CD8-positive, alpha-beta memory T cell (primary cell): Measurements from ENCODE around the gene SORCS2. TPM values are rescaled to one million over a fixed set of nuclear protein-coding genes. Genes with fewer than 3 reads are reported as not detected.

Source experiments
- CTCF ChIA-PET: fragments of 350-600 bp; sonication (Branson Sonifier 250); formaldehyde crosslinking; loops from one replicate; lab custom pipeline; 2021; ENCODE audit warnings: antibody characterized with exemption; lab: Charles Lee
- POLR2A ChIA-PET: fragments of 350-600 bp; sonication (Branson Sonifier 250); formaldehyde crosslinking; loops from one replicate; lab custom pipeline; 2021; ENCODE audit warnings: antibody characterized with exemption; lab: Charles Lee
- DNase-seq, 5 donors: peaks; one replicate each; pipeline versions ENCODE4 v3.0.0 to v3.0.0-alpha.2; 2020 to 2022; ENCODE audit warnings: mixed read lengths in 1 of 5
- H3K27ac ChIP-seq: one replicate; pipeline ENCODE4 v1.7.0; 2013; ENCODE audit warnings: low read depth, mild to moderate bottlenecking, low read length, moderate library complexity
- H3K27me3 ChIP-seq: 2 replicates; pipeline ENCODE4 v1.7.0; 2013; ENCODE audit warnings: low read length, mild to moderate bottlenecking; ENCODE audit not compliant: insufficient read depth, poor library complexity, severe bottlenecking
- H3K36me3 ChIP-seq: 2 replicates; pipeline ENCODE4 v1.7.0; 2013; ENCODE audit warnings: mild to moderate bottlenecking, low read length, moderate library complexity; ENCODE audit not compliant: insufficient read depth
- H3K4me1 ChIP-seq: 2 replicates; pipeline ENCODE4 v1.7.0; 2013; ENCODE audit warnings: mild to moderate bottlenecking, low read length, moderate library complexity; ENCODE audit not compliant: insufficient read depth
- H3K4me3 ChIP-seq: 2 replicates; pipeline ENCODE4 v1.7.0; 2013; ENCODE audit warnings: mild to moderate bottlenecking, low read length
- H3K9me3 ChIP-seq: 2 replicates; pipeline ENCODE4 v1.7.0; 2013; ENCODE audit warnings: mild to moderate bottlenecking, low read length
- H3K27ac Mint-ChIP-seq, 8 donors: one replicate each; pipeline ENCODE4 v1.8.0; 2020 to 2021; ENCODE audit warnings: mixed read lengths in 8 of 8, mild to moderate bottlenecking in 6 of 8, inconsistent platforms in 3 of 8, moderate library complexity in 3 of 8
- H3K27me3 Mint-ChIP-seq, 2 donors: one replicate each; pipeline ENCODE4 v1.8.0; 2020 to 2021; ENCODE audit warnings: mixed read lengths in 2 of 2, mild to moderate bottlenecking in 1 of 2, moderate library complexity in 1 of 2
- H3K36me3 Mint-ChIP-seq, 3 donors: one replicate each; pipeline ENCODE4 v1.8.0; 2020 to 2021; ENCODE audit warnings: mixed read lengths in 3 of 3, inconsistent platforms in 1 of 3, mild to moderate bottlenecking in 1 of 3
- H3K4me1 Mint-ChIP-seq, 3 donors: one replicate each; pipeline ENCODE4 v1.8.0; 2020 to 2021; ENCODE audit warnings: mixed read lengths in 3 of 3, inconsistent platforms in 1 of 3, mild to moderate bottlenecking in 1 of 3
- H3K4me3 Mint-ChIP-seq, 7 donors: one replicate each; pipeline ENCODE4 v1.8.0; 2020 to 2021; ENCODE audit warnings: mixed read lengths in 7 of 7, mild to moderate bottlenecking in 6 of 7, moderate library complexity in 4 of 7, inconsistent platforms in 2 of 7
- H3K9me3 Mint-ChIP-seq, 5 donors: one replicate each; pipeline ENCODE4 v1.8.0; 2020 to 2022; ENCODE audit warnings: mixed read lengths in 5 of 5, mild to moderate bottlenecking in 3 of 5, moderate library complexity in 2 of 5, inconsistent platforms in 1 of 5
- polyA plus RNA-seq: library from polyadenylated mRNA; unstranded; fragments of 300-500 nt; fragmentation: Illumina TruSeq; gene quantifications from one replicate; pipeline ENCODE4 v1.2.3, GENCODE V29; 2021
- total RNA-seq, 2 experiments: library from RNA; stranded (reverse); gene quantifications; one replicate each; pipeline ENCODE4 v1.2.3, GENCODE V29; 2021

The SORCS2 gene
- total and polyA plus RNA-seq, 3 experiments from 2014 or later = not detected

DNA sequence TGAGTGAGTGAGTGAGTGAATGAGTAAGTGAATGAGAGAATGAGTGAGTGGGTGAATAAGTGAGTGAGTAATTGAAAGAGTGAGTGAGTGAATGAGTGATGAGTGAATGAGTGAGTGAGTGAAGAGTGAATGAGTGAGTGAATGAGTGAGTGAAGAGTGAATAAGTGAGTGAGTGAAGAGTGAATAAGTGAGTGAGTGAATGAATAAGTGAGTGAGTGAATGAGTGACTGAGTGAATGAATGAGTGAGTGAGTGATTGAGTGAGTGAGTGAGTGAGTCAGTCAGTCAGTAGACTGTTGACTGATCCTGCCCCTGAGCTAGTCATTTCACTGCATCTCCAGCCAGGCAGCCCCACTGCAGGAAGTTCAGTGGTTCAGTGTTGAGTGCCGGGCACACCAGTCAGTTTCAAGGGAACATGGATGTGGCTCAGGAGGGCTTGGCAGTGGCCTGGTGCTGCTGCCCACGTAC lies 470.8 kb downstream of the SORCS2 start:
- H3K4me1 Mint-ChIP-seq = peaks cover 0 to 3% (median 0%) of the 10 kb centered on the region in 3 donors
- peak overlapping the region in 1 of 7 donors; percentile 13 for H3K4me3 Mint-ChIP-seq
- H3K4me1 ChIP-seq = no peaks in the 10 kb centered on the region
- H3K36me3 Mint-ChIP-seq = peaks cover 0 to 2% (median 0%) of the 10 kb centered on the region in 3 donors
- H3K9me3 Mint-ChIP-seq = no peaks in the 10 kb centered on the region
- H3K27me3 ChIP-seq = no peaks in the 10 kb centered on the region
- no peak for DNase-seq
- H3K36me3 ChIP-seq = no peaks in the 10 kb centered on the region
- no peak overlapping the region for H3K27ac ChIP-seq
- no peak overlapping the region for H3K27ac Mint-ChIP-seq
- H3K27me3 Mint-ChIP-seq = peaks cover 0 to 4% of the 10 kb centered on the region in 2 donors
- ChIA-PET CTCF (no interaction called here), POLR2A (no interaction called here)
- H3K4me3 ChIP-seq = no peak overlapping the region
- no peaks in the 10 kb centered on the region for H3K9me3 ChIP-seq

DNA sequence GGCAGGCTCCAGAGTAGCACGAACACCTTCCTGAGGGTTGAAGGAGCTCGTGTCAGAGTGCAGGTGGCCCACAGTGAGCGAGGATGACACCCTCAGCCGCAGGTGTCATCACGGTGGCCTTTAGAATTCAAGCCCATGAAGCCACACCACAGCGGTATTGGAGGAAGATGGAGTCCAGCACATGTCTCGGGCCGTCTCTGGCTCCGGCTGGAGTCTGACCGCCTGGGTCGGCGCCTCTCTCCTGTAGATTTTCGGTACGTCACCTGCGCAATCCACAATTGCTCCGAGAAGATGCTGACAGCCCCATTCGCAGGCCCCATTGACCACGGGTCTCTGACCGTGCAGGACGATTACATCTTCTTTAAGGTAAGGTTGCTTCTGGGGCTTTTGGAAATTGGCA lies 471.8 kb downstream of the SORCS2 start:
- Histone ChIP-seq H3K4me3 (no peak overlapping the region), H3K4me1 (no peaks in the 10 kb centered on the region), H3K9me3 (no peaks in the 10 kb centered on the region), H3K36me3 (no peaks in the 10 kb centered on the region), H3K27me3 (no peaks in the 10 kb centered on the region), H3K27ac (no peak overlapping the region)
- no peak overlapping the region for H3K27ac Mint-ChIP-seq
- H3K36me3 Mint-ChIP-seq = peaks cover 0 to 2% (median 0%) of the 10 kb centered on the region in 3 donors
- peaks cover 0 to 5% (median 0%) of the 10 kb centered on the region in 3 donors for H3K4me1 Mint-ChIP-seq
- CTCF ChIA-PET = no interaction called here
- H3K27me3 Mint-ChIP-seq = peaks cover 0 to 4% of the 10 kb centered on the region in 2 donors
- H3K9me3 Mint-ChIP-seq = no peaks in the 10 kb centered on the region
- no peak for DNase-seq
- no peak overlapping the region for H3K4me3 Mint-ChIP-seq
- POLR2A ChIA-PET = no interaction called here

DNA sequence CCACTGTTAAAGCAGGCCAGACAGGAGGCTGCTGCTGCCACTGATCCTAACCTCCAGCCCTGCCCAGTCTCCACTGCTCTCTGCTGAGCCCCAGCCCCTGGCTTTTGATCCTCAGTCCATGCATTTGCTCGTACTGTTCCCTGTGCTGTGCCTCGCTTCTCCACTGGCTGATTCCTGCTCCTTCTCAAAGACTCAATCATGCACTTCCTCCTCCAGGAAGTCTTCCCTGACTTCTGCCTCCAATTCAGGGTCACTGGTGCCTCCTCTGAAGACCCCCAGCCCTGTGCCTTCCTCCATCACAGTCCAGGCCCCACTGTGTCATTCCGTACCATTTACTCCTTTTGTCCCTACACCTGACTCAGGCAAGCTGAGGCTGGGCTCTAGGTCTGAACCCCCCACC lies 473.0 kb downstream of the SORCS2 start:
- no peak overlapping the region for H3K27ac ChIP-seq
- Mint-ChIP-seq H3K4me3 (no peak overlapping the region), H3K36me3 (peaks cover 0 to 6% (median 2%) of the 10 kb centered on the region in 3 donors), H3K4me1 (peaks cover 0 to 5% (median 0%) of the 10 kb centered on the region in 3 donors), H3K27me3 (peaks cover 4 to 5% of the 10 kb centered on the region in 2 donors), H3K9me3 (no peaks in the 10 kb centered on the region), H3K27ac (peak overlapping the region in 2 of 8 donors; percentile 20 to 42)
- ChIA-PET POLR2A (no interaction called here), CTCF (no interaction called here)
- H3K9me3 ChIP-seq = no peaks in the 10 kb centered on the region
- no peaks in the 10 kb centered on the region for H3K27me3 ChIP-seq
- no peak overlapping the region for H3K4me3 ChIP-seq
- DNase-seq = no peak
- no peaks in the 10 kb centered on the region for H3K36me3 ChIP-seq
- H3K4me1 ChIP-seq = no peaks in the 10 kb centered on the region

DNA sequence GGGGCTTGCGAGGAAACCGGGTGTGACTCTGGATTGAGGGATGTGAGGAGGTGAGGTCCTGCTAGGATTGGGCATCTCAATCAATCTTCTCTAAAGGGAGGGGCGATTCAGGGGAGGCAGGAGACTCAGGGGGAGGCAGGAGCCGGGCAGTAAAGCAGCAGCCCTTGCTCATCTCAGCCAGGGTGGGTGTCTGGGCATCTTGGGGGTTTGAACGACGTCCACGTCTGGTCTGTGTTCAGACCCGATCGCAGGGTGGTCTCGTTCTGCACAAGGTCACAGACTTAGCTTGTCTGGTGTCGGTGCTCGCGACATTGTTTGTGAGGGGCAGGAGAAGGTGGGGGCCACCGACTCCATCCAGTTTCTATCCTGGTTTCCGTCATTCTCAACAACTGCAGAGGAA lies 473.7 kb downstream of the SORCS2 start:
- no peaks in the 10 kb centered on the region for H3K9me3 ChIP-seq
- no peak for DNase-seq
- H3K4me3 ChIP-seq = no peak overlapping the region
- peaks cover 4 to 7% of the 10 kb centered on the region in 2 donors for H3K27me3 Mint-ChIP-seq
- no peak overlapping the region for H3K4me3 Mint-ChIP-seq
- no peak overlapping the region for H3K27ac ChIP-seq
- H3K27ac Mint-ChIP-seq = no peak overlapping the region
- ChIA-PET POLR2A (no interaction called here), CTCF (no interaction called here)
- H3K4me1 Mint-ChIP-seq = peaks cover 0 to 5% (median 0%) of the 10 kb centered on the region in 3 donors
- peaks cover 0 to 1% (median 0%) of the 10 kb centered on the region in 5 donors for H3K9me3 Mint-ChIP-seq
- H3K4me1 ChIP-seq = no peaks in the 10 kb centered on the region
- H3K27me3 ChIP-seq = no peaks in the 10 kb centered on the region
- peaks cover 0 to 6% (median 2%) of the 10 kb centered on the region in 3 donors for H3K36me3 Mint-ChIP-seq
- H3K36me3 ChIP-seq = no peaks in the 10 kb centered on the region

DNA sequence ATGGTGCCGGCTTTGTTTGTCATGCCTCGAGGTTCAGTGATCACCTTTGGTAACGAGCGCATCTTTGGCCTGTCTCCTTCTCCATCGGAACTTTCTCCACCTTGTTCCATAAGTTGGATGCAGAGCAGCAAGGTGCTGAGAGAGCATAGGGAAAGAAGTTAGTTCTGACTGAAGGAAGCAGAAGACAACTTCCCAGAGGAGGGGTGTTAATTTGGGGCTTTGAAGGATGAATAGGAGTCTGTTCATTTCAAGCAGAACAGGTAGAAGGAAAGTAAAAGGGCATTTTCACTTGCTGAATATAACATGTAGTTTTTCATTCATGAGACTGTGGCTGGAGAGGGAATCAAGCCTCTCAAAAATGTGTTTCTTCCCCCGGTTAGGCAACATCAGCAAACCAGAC lies 474.4 kb downstream of the SORCS2 start:
- peaks cover 0 to 5% (median 0%) of the 10 kb centered on the region in 3 donors for H3K4me1 Mint-ChIP-seq
- H3K4me1 ChIP-seq = no peaks in the 10 kb centered on the region
- peaks cover 0 to 6% (median 2%) of the 10 kb centered on the region in 3 donors for H3K36me3 Mint-ChIP-seq
- H3K27ac ChIP-seq = no peak overlapping the region
- H3K9me3 ChIP-seq = no peaks in the 10 kb centered on the region
- H3K27me3 Mint-ChIP-seq = peaks cover 4 to 7% of the 10 kb centered on the region in 2 donors
- H3K36me3 ChIP-seq = no peaks in the 10 kb centered on the region
- H3K27me3 ChIP-seq = no peaks in the 10 kb centered on the region
- H3K4me3 Mint-ChIP-seq = no peak overlapping the region
- peaks cover 0 to 8% (median 5%) of the 10 kb centered on the region in 5 donors for H3K9me3 Mint-ChIP-seq
- H3K4me3 ChIP-seq = no peak overlapping the region
- ChIA-PET POLR2A (no interaction called here), CTCF (no interaction called here)
- no peak for DNase-seq
- peak overlapping the region in 3 of 8 donors; percentile 11 to 62 (median 34) for H3K27ac Mint-ChIP-seq

DNA sequence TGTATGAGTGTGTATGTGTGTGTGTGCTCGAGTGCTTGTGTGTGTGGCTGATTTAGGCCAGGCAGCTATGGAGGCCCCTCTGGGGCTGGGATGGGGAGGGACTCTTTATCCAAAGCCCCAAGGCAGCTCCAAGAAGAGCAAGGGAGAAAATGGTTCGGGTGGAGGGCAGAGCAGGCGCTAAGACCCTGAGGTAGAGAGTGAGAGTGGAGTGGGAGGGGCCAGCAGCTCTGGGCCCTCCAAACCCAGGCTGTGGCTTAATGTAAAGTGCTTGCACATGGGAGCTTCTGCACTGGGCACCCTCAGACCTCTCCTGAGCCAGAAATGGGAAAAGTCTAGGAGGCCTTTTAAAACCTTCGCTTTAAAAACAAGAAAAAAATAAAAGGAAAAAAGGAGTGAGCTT lies 475.9 kb downstream of the SORCS2 start:
- Mint-ChIP-seq H3K27me3 (peaks cover 6 to 7% of the 10 kb centered on the region in 2 donors), H3K9me3 (peaks cover 0 to 12% (median 5%) of the 10 kb centered on the region in 5 donors), H3K4me1 (peaks cover 0 to 5% (median 0%) of the 10 kb centered on the region in 3 donors), H3K36me3 (peaks cover 0 to 6% (median 0%) of the 10 kb centered on the region in 3 donors), H3K27ac (peak overlapping the region in 1 of 8 donors; percentile 52), H3K4me3 (no peak overlapping the region)
- no peak overlapping the region for H3K27ac ChIP-seq
- no peaks in the 10 kb centered on the region for H3K27me3 ChIP-seq
- no peaks in the 10 kb centered on the region for H3K9me3 ChIP-seq
- ChIA-PET POLR2A (no interaction called here), CTCF (no interaction called here)
- no peaks in the 10 kb centered on the region for H3K4me1 ChIP-seq
- H3K4me3 ChIP-seq = no peak overlapping the region
- H3K36me3 ChIP-seq = no peaks in the 10 kb centered on the region
- DNase-seq = no peak

DNA sequence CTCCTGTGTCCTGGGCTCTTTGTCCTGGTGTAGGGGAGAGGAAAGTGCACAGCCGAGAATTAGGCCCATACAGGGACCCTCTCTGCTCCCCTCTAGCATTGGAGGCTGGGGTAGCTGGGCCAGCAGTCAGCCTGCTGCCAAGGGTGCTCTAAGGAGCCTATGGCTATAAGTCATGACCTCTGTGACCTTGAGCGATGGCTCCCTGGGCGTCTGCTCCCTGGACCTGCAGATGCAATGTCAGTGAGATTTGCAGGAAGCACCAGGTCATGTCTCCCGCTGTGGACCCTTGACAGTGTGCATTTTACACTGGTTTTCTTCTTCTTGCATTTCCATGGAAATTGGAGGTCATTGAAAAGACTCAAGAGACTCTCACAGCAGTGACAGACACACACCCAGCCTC lies 476.5 kb downstream of the SORCS2 start:
- H3K27ac Mint-ChIP-seq = no peak overlapping the region
- H3K4me3 ChIP-seq = no peak overlapping the region
- H3K27me3 Mint-ChIP-seq = peaks cover 7 to 8% of the 10 kb centered on the region in 2 donors
- peaks cover 0 to 5% (median 0%) of the 10 kb centered on the region in 3 donors for H3K4me1 Mint-ChIP-seq
- no peaks in the 10 kb centered on the region for H3K4me1 ChIP-seq
- H3K36me3 Mint-ChIP-seq = peaks cover 0 to 6% (median 0%) of the 10 kb centered on the region in 3 donors
- ChIA-PET CTCF (no interaction called here), POLR2A (no interaction called here)
- H3K4me3 Mint-ChIP-seq = no peak overlapping the region
- H3K36me3 ChIP-seq = no peaks in the 10 kb centered on the region
- H3K9me3 Mint-ChIP-seq = peaks cover 0 to 12% (median 5%) of the 10 kb centered on the region in 5 donors
- DNase-seq = no peak
- H3K27me3 ChIP-seq = no peaks in the 10 kb centered on the region
- H3K9me3 ChIP-seq = no peaks in the 10 kb centered on the region
- H3K27ac ChIP-seq = no peak overlapping the region

DNA sequence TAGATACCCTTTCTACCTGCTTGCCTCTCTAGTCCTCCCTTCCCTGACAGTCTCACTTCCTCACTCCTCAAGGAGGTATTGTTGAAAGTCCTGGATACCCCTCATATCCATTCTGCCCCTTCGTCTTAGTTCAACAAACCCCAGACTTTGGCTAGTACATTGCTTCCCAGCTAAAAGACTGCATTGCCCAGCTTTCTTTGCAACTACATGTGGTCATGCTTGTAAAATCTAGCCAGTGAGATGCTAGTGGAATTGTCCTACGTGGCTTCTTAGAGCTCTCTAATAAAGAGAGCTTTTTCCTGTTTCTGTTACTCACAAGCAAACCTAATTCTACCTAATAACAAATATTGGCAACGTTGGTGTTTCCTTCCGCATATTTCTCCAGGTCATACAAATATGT lies 480.3 kb downstream of the SORCS2 start:
- peak overlapping the region in 1 of 8 donors; percentile 16 for H3K27ac Mint-ChIP-seq
- no peak overlapping the region for H3K4me3 ChIP-seq
- no peaks in the 10 kb centered on the region for H3K27me3 ChIP-seq
- H3K36me3 ChIP-seq = no peaks in the 10 kb centered on the region
- no peak for DNase-seq
- peaks cover 0 to 5% (median 0%) of the 10 kb centered on the region in 3 donors for H3K4me1 Mint-ChIP-seq
- ChIA-PET CTCF (no interaction called here), POLR2A (no interaction called here)
- H3K36me3 Mint-ChIP-seq = peaks cover 0 to 6% (median 0%) of the 10 kb centered on the region in 3 donors
- no peak overlapping the region for H3K4me3 Mint-ChIP-seq
- no peaks in the 10 kb centered on the region for H3K9me3 ChIP-seq
- H3K9me3 Mint-ChIP-seq = peaks cover 0 to 12% (median 5%) of the 10 kb centered on the region in 5 donors
- no peaks in the 10 kb centered on the region for H3K4me1 ChIP-seq
- H3K27me3 Mint-ChIP-seq = peaks cover 6 to 7% of the 10 kb centered on the region in 2 donors
- no peak overlapping the region for H3K27ac ChIP-seq
